ENCODE data around the gene PLA2G4C. TPM values are rescaled to one million over a fixed set of nuclear protein-coding genes. Genes with fewer than 3 reads are reported as not detected.

Gene PLA2G4C
- total RNA-seq, 2 experiments from 2014 or later = 4.2 to 6.8 TPM

DNA sequence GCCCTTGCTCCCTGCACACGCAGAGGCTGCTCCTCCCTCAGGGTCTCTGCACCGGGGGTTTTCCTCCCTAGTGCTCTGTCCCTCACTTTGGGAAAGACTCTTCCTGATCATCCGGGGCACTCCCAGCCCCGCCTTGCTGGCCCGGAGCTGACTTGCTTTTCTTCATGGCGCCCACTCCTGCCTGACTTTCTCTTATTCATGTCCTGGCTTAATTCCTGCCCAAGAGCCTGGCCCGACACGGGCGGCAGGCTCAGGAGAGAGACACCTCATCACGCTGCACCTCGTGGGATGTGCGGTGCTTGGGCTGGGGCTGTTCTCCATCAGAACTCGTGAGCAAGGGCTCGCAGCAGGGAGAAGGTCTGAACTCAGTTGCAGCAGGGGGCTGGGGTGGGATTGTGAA is 11.8 kb upstream of the PLA2G4C start:
- POLR2A ChIA-PET = interaction anchor here (1.1 kb wide), 1 partner anchor 22 kb away, joined by 4 read pairs; no protein-coding TSS in a partner anchor
- H3K27ac Mint-ChIP-seq = peak overlapping the region; percentile 77
- CTCF ChIA-PET = interaction anchor here (0.9 to 1.0 kb wide), 2 partner anchors 15 to 19 kb away, joined by 3 to 4 read pairs; no protein-coding TSS in a partner anchor
- intact Hi-C loops (cut with micrococcal nuclease) = no loop called here
- H3K4me3 Mint-ChIP-seq = no peak overlapping the region
- H3K36me3 Mint-ChIP-seq (ENCODE audit: low read depth) = peaks cover 73% of the 10 kb centered on the region
- DNase-seq (no peak), ATAC-seq (no peak)
- no peaks in the 10 kb centered on the region for H3K9me3 Mint-ChIP-seq
- H3K27me3 Mint-ChIP-seq = no peaks in the 10 kb centered on the region
- peaks cover 25% of the 10 kb centered on the region for H3K4me1 Mint-ChIP-seq (ENCODE audit: low read depth)
- no peak for TF ChIP-seq CTCF (IDR thresholded peaks at IDR 0.05)

- CTCF ChIA-PET = interaction anchor here (1.0 kb wide), 1 partner anchor 14 kb away, joined by 4 read pairs; no protein-coding TSS in a partner anchor
- DNase-seq (peak; percentile 21), ATAC-seq (peak; percentile 18)
- Mint-ChIP-seq H3K4me3 (no peak overlapping the region), H3K27ac (peak overlapping the region; percentile 77), H3K4me1 (ENCODE audit: low read depth) (peaks cover 25% of the 10 kb centered on the region), H3K9me3 (no peaks in the 10 kb centered on the region), H3K27me3 (no peaks in the 10 kb centered on the region), H3K36me3 (ENCODE audit: low read depth) (peaks cover 71% of the 10 kb centered on the region)
- POLR2A ChIA-PET = no interaction called here
- TF ChIP-seq CTCF (IDR thresholded peaks at IDR 0.05) = no peak
- intact Hi-C loops (cut with micrococcal nuclease) = no loop called here
Observed at GRCh38 chr19:48121909-48122371, 11.3 kb upstream of the PLA2G4C start.

DNA sequence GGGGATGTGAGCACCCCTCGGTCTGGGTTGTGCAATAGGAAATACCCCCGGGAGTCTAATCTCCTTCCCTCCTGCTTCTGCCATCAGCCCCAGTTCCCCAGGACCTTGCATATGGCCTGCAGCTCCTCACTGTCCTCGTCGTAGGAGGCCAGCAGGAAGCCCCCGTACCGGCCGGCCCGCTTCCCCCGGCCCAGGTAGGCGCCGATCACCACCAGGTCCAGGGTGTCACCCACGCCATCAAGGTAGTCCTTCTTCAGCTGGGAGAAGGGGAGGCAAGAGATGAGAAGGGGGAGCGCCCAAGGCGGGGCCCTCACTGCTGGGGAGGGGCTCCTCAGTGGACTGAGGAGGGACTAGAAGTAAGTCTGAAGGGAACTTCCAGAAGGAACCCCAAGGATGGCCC is 10.4 kb upstream of the PLA2G4C start:
- no peak for TF ChIP-seq CTCF (IDR thresholded peaks at IDR 0.05)
- POLR2A ChIA-PET = no interaction called here
- H3K27me3 Mint-ChIP-seq = no peaks in the 10 kb centered on the region
- H3K36me3 Mint-ChIP-seq (ENCODE audit: low read depth) = peaks cover 66% of the 10 kb centered on the region
- CTCF ChIA-PET = interaction anchor here (0.9 to 3.1 kb wide), 3 partner anchors 13 to 252 kb away, joined by 4 to 13 read pairs (median 12); no protein-coding TSS in a partner anchor
- peaks cover 25% of the 10 kb centered on the region for H3K4me1 Mint-ChIP-seq (ENCODE audit: low read depth)
- H3K4me3 Mint-ChIP-seq = no peak overlapping the region
- H3K27ac Mint-ChIP-seq = no peak overlapping the region
- DNase-seq = no peak
- ATAC-seq = no peak
- no peaks in the 10 kb centered on the region for H3K9me3 Mint-ChIP-seq
- intact Hi-C loops (cut with micrococcal nuclease) = no loop called here

DNA sequence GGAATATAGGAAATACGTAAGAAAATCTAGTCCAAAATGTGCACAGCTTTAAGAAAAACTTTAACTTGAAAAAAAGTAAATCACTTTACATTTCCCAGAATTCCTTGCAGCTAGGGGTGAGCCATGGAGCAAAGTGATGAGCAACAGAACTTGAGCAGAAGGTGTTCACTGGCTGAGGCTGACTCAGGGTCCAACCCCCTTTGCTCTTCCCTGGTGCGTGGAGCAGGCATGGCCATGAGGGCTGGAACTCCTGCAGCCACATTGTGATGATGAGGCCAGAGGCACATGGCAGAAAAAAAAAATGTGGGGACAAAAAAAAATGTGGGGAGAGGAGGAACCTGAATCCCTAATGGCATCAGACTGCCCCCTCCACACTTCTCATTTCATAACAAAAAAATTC is 9.9 kb upstream of the PLA2G4C start:
- no peak for DNase-seq
- ATAC-seq = no peak
- no peaks in the 10 kb centered on the region for H3K9me3 Mint-ChIP-seq
- no peak for TF ChIP-seq CTCF (IDR thresholded peaks at IDR 0.05)
- peaks cover 63% of the 10 kb centered on the region for H3K36me3 Mint-ChIP-seq (ENCODE audit: low read depth)
- H3K4me1 Mint-ChIP-seq (ENCODE audit: low read depth) = peaks cover 25% of the 10 kb centered on the region
- H3K27ac Mint-ChIP-seq = no peak overlapping the region
- ChIA-PET CTCF (interaction anchor here (0.9 to 3.1 kb wide), 4 partner anchors 13 to 252 kb away, joined by 3 to 13 read pairs (median 8); no protein-coding TSS in a partner anchor), POLR2A (interaction anchor here (1.0 to 1.8 kb wide), 2 partner anchors 10 to 264 kb away, joined by 3 to 9 read pairs; partner anchors contain the start of gene PLA2G4C)
- intact Hi-C loops (cut with micrococcal nuclease) = no loop called here
- H3K27me3 Mint-ChIP-seq = no peaks in the 10 kb centered on the region
- H3K4me3 Mint-ChIP-seq = no peak overlapping the region

- no peaks in the 10 kb centered on the region for H3K27me3 Mint-ChIP-seq
- ATAC-seq (peak; percentile 67), DNase-seq (peak; percentile 45)
- H3K36me3 Mint-ChIP-seq (ENCODE audit: low read depth) = peaks cover 48% of the 10 kb centered on the region
- intact Hi-C loops (cut with micrococcal nuclease) = no loop called here
- H3K4me1 Mint-ChIP-seq (ENCODE audit: low read depth) = peaks cover 17% of the 10 kb centered on the region
- H3K27ac Mint-ChIP-seq = peak overlapping the region; percentile 80
- no peaks in the 10 kb centered on the region for H3K9me3 Mint-ChIP-seq
- H3K4me3 Mint-ChIP-seq = no peak overlapping the region
- ChIA-PET CTCF (interaction anchor here (0.6 to 3.1 kb wide), 2 partner anchors 8 to 16 kb away, joined by 3 to 12 read pairs; partner anchors contain the start of gene PLA2G4C), POLR2A (no interaction called here)
- TF ChIP-seq CTCF (IDR thresholded peaks at IDR 0.05) = no peak
Observed at GRCh38 chr19:48118131-48118517, 7.5 kb upstream of the PLA2G4C start.

Data from activated CD8-positive, alpha-beta T cell treated with anti-CD3 and anti-CD28 coated beads for 36 hours (primary cell).